ENCODE measurements around the gene CPOX.
"Not testable (repeated sequence)": the region's sequence is repeated elsewhere in the genome, so short reads cannot be mapped to it uniquely, and the experiment has no call there.

CPOX gene

GRCh38 chr3:98593046-98593936 lies at the start of gene CPOX:
TSS of gene CPOX (minus strand) at chr3:98593611. CDS start at chr3:98593504, 107 bp downstream.
- peak; percentile 62 to 75 (median 69) for DNase-seq

- not testable (repeated sequence) for DNase-seq
These were observed 49.4 kb upstream of the CPOX start for GRCh38 chr3:98642769-98643168.

DNA sequence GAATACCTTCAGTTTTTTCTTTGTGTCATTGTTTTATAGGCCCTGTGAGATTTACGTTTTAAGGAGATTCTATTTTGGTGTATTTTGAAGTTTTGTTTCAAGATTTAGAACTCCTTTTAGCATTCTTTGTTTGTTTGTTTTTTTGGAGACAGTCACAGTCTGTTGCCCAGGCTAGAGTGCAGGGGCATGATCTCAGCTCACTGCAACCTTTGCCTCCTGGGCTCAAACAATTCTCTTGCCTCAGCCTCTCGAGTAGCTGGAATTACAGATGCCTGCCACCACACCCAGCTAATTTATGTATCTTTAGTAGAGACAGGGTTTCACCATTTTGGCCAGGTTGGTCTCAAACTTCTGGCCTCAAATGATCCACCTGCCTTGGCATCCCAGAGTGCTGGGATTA lies 48.3 kb upstream of the CPOX start:
- not testable (repeated sequence) for DNase-seq

DNA sequence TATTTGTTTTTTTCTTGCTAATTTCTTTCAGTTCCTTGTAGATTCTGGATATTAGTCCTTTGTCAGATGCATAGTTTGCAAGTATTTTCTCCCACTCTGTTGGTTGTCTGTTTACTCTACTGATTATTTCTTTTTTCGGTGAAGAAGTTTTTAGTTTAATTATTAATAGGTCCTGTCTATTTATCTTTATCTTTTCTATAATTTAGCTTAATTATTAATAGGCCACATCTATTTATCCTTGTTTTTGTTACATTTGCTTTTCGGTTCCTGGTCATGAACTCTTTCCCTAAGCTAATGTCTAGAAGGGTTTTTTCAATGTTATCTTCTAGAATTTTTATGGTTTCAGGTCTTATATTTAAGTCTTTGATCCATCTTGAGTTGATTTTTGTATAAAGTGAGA lies 45.1 kb upstream of the CPOX start:
- DNase-seq: not testable (repeated sequence)

DNA sequence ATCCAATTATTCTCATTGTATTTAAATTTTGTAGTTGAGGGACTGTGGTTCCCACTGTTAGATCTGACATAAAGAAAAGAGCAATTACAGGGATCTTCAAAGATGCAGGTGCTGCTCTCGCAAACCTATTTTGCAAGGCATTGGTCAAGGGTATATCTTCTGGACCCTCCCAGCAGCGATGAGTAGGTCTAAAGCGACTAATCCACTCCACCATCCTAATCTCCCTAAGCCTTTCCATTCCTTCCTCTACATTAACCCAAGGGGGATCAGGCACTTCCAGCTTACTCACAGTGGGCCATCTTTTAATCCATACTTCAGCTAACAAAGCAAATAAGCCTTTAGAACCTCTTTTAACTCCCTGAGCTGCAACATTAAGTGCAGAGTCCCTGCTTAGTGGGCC lies 37.0 kb upstream of the CPOX start:
- DNase-seq: no peak

DNA sequence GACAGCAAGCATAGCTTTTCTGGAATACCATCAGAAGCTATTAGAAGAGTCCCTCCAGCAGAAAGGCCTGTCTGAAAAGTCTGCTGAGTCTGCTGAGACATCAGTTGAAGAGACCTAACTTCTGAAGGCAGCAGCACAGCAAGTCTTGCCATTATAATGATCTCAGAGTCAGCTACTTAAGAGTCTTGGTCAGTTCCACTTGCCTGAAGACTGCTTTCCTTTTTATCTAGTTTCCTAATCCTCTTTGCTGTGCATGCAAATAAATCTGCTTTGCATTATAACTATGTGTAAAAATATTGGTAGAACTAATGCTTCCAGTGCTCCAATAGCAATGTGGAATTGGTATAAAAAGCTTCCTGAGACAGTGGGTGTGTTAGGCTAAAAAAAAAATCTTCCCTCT lies 34.9 kb upstream of the CPOX start:
- no peak for DNase-seq

DNA sequence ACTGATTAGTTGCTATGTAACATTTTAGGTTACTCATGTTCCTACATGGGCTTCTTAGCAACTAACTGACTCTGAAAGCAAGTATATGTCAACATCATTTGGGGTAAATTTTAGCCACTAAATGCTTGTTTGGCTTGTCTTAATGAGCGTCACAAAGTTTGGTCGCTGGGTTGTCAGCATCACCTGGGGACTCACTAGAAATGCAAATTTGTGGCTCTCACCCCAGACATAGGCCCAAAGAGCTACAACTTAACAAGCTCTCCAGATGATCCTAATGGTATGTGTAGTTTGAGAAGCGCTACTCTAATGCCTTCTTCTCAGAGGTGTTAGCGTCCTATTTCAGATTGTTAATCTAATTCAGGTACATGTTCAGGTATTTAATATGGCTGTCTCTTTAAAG lies 32.7 kb upstream of the CPOX start:
- no peak for DNase-seq

- no peak for DNase-seq
These were observed 30.3 kb upstream of the CPOX start for GRCh38 chr3:98623572-98624280.

DNA sequence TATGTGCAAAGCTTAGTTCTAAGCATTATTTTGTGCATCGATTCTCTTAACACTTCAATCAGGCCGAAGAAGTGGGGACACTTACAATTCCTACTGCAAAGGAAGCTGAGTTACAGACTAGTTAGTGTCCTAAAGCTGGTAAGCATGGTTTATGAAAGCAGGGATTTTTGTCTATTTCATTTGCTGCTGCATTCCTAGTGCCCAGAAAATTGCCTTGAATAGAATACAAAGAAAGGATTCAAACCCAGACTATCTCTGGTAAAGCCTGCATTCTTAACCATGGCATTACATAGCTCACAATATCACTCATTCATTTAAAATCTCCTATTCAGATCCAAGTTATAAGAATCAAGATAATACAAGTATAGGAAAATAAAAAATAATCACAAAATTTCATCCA lies 24.4 kb upstream of the CPOX start:
- no peak for DNase-seq

GRCh38 chr3:98613616-98614015 lies 20.2 kb upstream of the CPOX start:
- no peak for DNase-seq

- no peak for DNase-seq
These were observed 19.6 kb upstream of the CPOX start for GRCh38 chr3:98612996-98613517.

DNA sequence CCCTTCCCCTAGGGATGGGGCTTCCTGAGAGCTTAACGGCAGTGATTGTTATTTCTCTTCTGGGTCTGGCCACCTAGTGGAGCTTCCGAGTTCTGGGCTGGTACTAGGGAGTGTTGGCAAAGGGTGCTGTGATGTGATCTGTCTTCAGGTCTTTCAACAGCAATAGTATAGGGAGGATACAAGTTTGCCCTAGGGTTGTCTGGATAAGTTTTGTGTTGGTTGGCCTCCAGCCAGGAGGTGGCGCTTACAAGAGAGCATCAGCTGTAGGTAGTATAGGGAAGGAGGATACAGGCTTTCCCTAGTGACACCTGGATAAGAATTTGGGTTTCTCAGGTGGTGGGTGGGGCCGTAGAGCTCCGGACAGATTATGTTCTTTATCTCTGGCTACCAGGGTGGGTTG lies 19.2 kb upstream of the CPOX start:
- no peak for DNase-seq

DNA sequence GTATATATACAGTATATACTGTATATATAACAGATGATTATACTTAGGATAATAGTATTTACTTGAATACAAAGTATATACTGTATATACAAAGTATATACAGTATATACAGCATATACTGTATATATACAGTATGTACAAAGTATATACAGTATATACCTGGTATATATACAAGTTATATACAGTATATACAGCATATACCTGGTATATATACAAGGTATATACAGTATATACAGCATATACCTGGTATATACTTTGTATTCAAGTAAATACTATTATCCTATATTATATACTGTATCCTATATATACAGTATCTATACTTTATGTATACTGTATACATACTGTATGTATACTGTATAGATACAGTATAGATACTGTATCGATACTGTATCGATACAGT lies 14.6 kb upstream of the CPOX start:
- no peak for DNase-seq

DNA sequence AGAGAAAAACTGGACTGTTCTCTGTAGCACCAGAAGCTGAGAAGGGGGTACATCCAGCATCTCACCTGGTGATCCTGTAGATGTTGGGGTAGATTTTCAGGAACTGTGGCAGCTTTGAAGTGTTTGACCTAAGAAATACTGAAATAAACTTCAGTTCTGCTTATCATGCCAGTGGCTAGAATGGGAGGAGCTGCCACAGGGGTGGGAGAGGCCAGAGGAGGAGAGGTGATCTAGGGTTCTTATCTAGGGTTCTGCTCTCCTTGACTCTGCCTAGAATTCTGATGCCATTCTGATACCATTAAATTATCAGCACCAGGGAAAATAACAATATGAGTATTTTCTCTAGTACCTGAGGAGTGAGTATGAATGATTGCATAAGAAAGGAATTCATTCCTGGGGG lies 10.2 kb upstream of the CPOX start:
- DNase-seq: no peak

DNA sequence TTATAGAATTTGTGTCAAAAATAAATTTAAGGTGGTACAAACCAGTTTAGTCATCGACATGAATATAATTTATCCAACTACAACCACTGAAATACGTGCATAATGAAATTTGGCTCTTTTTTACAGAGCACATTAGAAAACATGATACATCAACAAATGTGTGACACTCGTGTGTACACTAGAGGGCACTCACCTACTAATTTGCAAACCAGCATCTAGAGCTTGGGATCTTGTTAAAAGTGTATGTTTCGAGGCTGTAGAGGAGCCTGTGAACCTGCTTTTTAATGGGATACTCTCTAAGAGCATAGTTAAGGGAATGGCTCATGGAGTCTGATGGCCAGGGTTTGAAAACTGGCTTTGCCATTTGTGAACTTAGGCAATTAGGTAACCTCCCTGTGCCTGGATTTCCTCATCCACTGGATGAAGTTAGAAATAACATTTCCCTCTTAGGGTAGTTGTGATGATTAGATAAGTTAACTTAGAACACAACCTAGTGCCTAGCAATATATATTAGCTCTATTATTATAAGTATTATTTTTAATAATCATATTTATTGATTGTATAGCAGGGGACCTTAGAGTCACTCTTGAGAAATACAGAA lies 8.8 kb upstream of the CPOX start:
- DNase-seq: no peak

DNA sequence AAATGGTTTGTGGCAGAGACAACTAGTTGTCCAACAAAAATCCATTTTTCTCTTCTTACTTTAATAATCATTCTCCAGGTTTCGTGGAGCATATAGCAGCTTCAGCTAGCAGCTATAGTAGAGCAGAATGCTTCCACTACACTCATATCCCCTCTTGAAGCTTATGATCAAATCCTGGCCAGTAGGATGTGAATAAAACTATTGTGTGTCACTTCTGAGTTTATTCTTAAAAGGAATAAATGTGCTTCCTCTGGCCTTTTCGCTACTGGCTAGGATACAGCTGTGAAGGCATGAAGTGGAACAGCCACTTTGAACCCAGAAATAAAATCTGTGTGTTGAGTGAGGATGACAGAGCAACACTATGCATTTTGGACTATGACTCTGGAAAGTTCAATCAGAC lies 7.8 kb upstream of the CPOX start:
- no peak for DNase-seq

DNA sequence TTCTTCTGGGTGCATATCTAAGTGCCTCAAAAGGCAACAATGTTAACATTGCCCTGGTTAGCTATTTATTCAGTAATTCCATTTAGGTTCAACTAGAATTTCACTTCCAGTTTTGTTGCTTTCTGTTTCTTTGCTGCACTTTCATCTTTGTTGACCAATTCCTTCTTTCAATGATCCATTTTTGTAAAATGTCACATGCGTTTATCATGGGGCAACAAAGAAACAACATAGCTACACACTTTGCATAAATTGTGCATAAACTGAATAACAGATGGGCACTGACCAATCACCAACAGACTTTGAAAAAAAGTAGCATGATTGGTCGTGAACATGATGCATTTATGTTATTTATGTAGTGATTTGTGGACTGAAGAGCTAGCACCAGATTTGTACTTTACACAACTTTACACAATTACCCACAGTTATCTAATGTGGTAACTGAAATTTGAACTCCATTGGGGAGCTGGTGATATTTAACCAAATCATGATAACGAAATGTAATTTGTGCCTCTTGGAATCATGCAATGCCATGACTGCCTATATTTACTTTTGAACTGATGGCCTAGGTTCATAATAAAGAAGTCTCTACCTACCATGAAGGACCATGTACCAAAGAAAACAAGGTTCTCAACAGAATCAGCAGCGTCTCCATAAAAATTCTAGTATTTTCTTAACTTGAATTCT lies 7.1 kb upstream of the CPOX start:
- DNase-seq: no peak

DNA sequence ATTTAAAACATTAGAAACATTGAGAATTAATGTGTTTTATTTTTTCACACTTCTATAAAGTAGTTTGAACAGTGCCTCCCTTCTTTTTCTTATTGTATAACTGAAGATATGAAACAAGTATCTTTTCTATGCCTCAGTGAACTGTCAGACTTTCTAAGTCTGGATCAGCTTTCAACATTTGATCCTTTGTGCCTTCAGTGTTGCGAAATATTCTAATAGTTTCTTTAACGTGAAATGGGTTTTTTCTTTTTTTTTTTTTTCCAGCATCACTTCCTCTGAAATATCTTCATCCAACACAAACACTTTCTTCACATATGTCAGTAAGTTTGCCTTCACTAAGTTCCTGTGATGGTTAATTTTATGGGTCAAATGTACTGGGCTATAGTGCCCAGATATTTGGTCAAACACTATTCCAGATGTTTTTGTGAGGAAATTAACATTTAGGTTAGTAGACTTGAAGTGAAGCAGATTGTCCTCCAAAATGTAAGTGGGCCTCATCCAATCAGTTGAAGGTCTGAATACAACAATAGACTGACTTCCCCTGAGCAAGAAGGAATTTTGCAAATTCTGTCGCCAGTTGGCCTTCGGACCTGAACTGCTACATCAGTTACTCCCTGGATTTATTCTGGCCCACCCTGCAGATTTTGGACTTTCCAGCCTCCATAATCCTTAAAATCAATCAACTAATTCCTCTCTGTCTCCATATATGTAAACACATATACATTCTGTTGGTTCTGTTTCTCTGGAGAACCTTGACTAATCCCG lies 6.4 kb upstream of the CPOX start:
- DNase-seq: no peak

GRCh38 chr3:98598492-98598891 lies 5.1 kb upstream of the CPOX start:
- no peak for DNase-seq

DNA sequence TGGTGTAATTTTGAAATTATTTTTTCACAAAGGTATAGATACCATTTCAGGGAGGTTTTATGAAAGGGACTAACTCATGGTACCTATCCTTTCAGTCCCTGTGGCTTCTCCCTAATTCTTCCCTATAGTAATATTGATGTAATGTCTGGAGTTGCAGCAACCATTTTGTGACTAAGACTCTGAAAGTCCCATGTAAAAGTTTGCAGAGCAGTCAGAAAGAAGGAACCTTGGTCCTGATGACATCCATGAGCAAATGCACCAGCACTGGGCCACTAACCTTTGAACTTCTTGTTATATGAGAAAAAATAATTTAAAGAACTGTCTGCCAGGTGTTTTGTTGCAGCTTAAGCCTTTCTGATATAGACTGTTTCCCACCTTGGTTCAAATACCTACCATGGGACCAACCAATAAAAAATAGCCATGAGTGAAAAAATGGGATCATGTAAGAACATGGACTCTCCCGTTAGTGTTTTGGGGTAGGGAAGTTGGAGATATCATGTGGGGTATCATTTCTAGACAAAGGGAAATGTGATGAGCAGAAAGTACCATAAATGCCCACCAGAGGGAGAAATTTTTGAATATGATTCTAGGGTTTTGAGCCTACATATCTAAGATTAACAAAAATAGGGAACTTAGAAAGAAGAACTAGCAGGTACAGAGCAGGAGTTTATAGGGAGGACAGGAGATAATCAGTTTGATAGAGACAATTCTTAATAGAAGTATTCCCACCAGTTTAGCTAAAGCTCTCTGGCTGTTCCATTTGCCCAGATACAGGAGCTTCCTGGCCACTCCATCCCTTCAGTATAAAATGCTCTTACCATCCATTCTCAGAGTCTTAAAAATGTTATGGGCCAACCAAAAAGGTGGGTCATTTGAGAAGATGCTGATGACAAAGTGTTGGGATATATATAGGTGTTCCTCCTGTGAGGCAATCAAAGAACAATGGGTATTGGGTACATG lies 3.4 kb upstream of the CPOX start:
- no peak for DNase-seq

GRCh38 chr3:98596087-98596486 lies 2.7 kb upstream of the CPOX start:
- DNase-seq: no peak
